Measurements from ENCODE around the gene ZNRD2. TPM values are rescaled to one million over a fixed set of nuclear protein-coding genes. Genes with fewer than 3 reads are reported as not detected.

ZNRD2 gene, protein sequence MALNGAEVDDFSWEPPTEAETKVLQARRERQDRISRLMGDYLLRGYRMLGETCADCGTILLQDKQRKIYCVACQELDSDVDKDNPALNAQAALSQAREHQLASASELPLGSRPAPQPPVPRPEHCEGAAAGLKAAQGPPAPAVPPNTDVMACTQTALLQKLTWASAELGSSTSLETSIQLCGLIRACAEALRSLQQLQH
- 55.3 and 100 TPM in 2 replicates for total RNA-seq

GRCh38 chr11:65569973-65570918 is at the start of gene ZNRD2:
Gene ZNRD2, plus strand, starts transcription at chr11:65570477. Its CDS starts 15 bp downstream, at chr11:65570492.

GRCh38 chr11:65524741-65525545 is 45.3 kb upstream of the ZNRD2 start, which contains the start of gene SCYL1:
Gene SCYL1, plus strand, starts transcription at chr11:65525083. Its CDS starts 71 bp downstream, at chr11:65525154.

GRCh38 chr11:65558002-65558929 is 12.0 kb upstream of the ZNRD2 start, which contains the start of gene LTBP3:
Gene LTBP3, minus strand, starts transcription at chr11:65558359. Its CDS starts 400 bp downstream, at chr11:65557959.

GRCh38 chr11:65572356-65573051 is 2.2 kb downstream of the ZNRD2 start, which contains the start of gene FAM89B:
Gene FAM89B, plus strand, starts transcription at chr11:65572538. Its CDS starts 132 bp downstream, at chr11:65572670.

GRCh38 chr11:65575568-65576231 is 5.4 kb downstream of the ZNRD2 start, which contains the start of gene EHBP1L1:
Gene EHBP1L1, plus strand, starts transcription at chr11:65576053. Its CDS starts 250 bp downstream, at chr11:65576303.

GRCh38 chr11:65595543-65596281 is 25.4 kb downstream of the ZNRD2 start, which contains the start of gene KCNK7:
Gene KCNK7, minus strand, starts transcription at chr11:65595800. Its CDS starts 28 bp downstream, at chr11:65595772.

DNA sequence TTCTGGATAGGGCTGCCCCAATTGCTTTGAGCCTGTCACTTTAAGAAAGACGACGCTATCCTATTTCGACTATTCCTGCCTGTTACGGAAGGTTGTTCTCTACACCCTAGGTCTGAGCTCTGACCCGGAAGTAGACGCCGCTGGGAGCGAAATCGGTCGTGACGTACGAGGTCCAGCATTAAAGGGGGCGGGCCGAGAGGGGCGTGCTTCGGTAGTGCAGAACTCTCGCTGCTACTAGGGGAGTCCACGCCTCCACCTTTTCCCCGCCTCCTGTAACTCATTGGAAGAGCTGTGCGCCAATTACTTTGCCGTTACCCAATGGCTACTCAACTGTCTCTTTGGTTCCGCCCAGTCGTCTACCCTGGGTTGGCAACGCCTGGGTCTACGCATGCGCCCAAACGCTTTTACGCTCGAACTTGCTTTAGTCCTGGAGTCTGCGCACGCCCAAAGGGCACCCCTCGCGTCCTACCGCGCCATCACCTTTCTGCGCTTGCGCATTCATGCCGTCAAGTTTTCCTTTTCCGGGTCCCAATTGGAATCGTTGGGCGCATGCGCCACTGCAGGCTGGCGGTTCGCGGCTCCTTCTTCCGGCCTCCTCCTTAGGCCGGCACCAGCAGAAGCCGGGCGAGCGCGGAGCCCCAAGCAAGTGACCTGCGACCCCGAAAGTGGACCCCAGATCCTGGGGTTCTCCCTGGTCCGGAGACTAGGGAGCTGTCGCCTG is 45.1 kb downstream of the ZNRD2 start, which contains the start of gene PCNX3:
Gene PCNX3, plus strand, starts transcription at position 548 of the 721 bp plus-strand sequence. CDS start 536 bp downstream, outside the sequence.

Other genes with a start within 250 kb of the ZNRD2 start
- gene DPF2, start 236.6 kb upstream of the ZNRD2 start, total RNA-seq: 38.0 and 62.0 TPM in 2 replicates
- 0.88 TPM in 1 of 2 replicates, not detected in the other for gene TIGD3, start 215.7 kb upstream of the ZNRD2 start, total RNA-seq
- 0.65 and 1.4 TPM in 2 replicates for gene SLC25A45, start 187.8 kb upstream of the ZNRD2 start, total RNA-seq
- gene FRMD8, start 183.8 kb upstream of the ZNRD2 start, total RNA-seq: 22.4 and 39.4 TPM in 2 replicates
- gene NEAT1, start 147.7 kb upstream of the ZNRD2 start, total RNA-seq: 5.8 and 26.1 TPM in 2 replicates
- gene MALAT1, start 71.4 kb upstream of the ZNRD2 start, total RNA-seq: 573 and 3,528 TPM in 2 replicates
- 95.7 and 136 TPM in 2 replicates for gene SCYL1, start 45.4 kb upstream of the ZNRD2 start, total RNA-seq
- 104 and 180 TPM in 2 replicates for gene LTBP3, start 12.1 kb upstream of the ZNRD2 start, total RNA-seq
- gene FAM89B, start 2.1 kb downstream of the ZNRD2 start, total RNA-seq: 31.1 and 32.2 TPM in 2 replicates
- 11.1 and 59.0 TPM in 2 replicates for gene EHBP1L1, start 5.6 kb downstream of the ZNRD2 start, total RNA-seq
- gene KCNK7, start 25.3 kb downstream of the ZNRD2 start, total RNA-seq: 0.16 TPM in 1 of 2 replicates, not detected in the other
- gene MAP3K11, start 43.7 kb downstream of the ZNRD2 start, total RNA-seq: 27.1 and 34.6 TPM in 2 replicates
- 27.9 and 32.7 TPM in 2 replicates for gene PCNX3, start 45.3 kb downstream of the ZNRD2 start, total RNA-seq
- 25.4 and 39.4 TPM in 2 replicates for gene SIPA1, start 67.6 kb downstream of the ZNRD2 start, total RNA-seq
- 52.4 and 59.5 TPM in 2 replicates for gene RELA, start 92.4 kb downstream of the ZNRD2 start, total RNA-seq
- 39.3 and 44.3 TPM in 2 replicates for gene KAT5, start 141.8 kb downstream of the ZNRD2 start, total RNA-seq
- gene RNASEH2C, start 150.3 kb downstream of the ZNRD2 start, total RNA-seq: 68.1 and 98.2 TPM in 2 replicates
- 11.0 and 24.5 TPM in 2 replicates for gene AP5B1, start 210.5 kb downstream of the ZNRD2 start, total RNA-seq
- gene OVOL1, start 216.6 kb downstream of the ZNRD2 start, total RNA-seq: under 0.01 TPM in 1 of 2 replicates, not detected in the other